Cardiac septum (tissue), 1 donor: ENCODE results near the gene GPLD1. TPM values are rescaled to one million over a fixed set of nuclear protein-coding genes. Genes with fewer than 3 reads are reported as not detected.

ENCODE experiments used
- DNase-seq: peaks from one replicate; pipeline ENCODE4 v3.0.0-alpha.2; 2020; ENCODE audit warnings: low spot score
- intact Hi-C: fragments of 100-400 bp; cut with DNase I; formaldehyde crosslinking; loops from one replicate; pipeline ENCODE4 v1.14.0; 2022
- total RNA-seq: library from RNA; stranded (reverse); fragmentation: NEBNext Ultra II Directional; extraction: Animal tissue kit (Norgen Biotek cat#: 25700); gene quantifications from one replicate; pipeline ENCODE4 v1.2.1, GENCODE V29; 2021
- donor health status: DM: no; HTN: no; CAD: no.

GPLD1 gene
- total RNA-seq, 1 donor from 2014 or later: 0.81 TPM

GRCh38 chr6:24460966-24461365 lies 28.4 kb downstream of the GPLD1 start:
- intact Hi-C loops: no loop called here
- DNase-seq: no peak

DNA sequence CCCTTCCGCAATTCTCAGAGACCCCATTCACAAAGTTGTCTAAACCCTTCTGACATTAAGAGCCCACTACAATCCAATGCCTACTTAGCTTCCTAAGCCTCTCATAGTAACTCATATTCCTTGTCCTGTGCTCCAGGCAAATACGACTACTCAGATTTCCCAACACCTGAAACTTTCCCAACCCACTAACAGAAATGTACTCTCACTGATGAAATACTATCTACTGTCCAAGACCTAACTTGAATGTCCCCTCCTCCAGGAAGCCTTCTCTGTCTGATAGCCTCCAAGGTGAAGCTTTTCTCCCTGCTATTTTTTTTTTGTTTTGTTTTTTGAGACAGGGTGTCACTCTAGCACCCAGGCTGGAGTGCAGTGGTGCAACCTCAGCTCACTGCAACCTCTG lies 30.4 kb downstream of the GPLD1 start:
- intact Hi-C loops: no loop called here
- no peak for DNase-seq

DNA sequence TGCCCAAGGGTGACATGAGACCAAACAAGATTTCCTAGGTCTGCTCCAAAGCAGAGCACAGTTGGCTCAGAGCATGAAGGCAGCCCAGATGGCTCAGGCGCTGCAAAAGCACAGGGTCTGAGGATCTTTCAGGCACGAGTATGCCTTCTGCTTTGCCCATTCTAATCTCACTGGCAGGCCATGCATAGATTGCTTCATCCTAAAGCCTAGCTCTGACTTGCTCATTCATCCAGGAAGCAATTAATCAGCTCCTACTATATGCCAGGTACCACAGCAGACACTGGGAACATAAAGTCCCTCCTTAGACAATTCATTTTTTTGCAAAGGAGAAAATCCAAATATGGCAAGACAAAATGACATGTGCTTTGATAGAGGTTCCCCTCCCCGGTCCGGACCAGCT lies 31.2 kb downstream of the GPLD1 start:
- intact Hi-C loops: no loop called here
- DNase-seq: no peak

DNA sequence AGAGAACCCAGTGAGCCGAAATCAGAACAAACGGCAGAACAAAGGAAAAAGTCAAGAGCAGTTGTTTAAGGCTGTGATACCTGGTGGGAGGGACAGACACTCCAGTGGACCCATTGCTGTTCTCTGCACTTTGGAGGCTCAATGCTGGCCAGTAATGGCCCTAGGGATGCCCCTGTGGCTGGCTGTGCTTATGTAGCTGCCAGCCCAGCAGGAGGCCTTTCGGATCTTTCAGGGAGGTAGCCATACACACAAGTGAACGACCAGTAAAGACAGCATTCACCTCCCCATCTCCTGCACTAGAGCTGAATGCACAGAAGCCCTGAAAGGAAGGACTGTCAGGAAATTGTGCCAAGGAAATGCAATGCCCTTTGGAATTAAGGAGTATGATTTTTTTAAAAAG lies 34.3 kb downstream of the GPLD1 start:
- no peak for DNase-seq
- intact Hi-C loops: no loop called here

GRCh38 chr6:24454452-24454851 lies 34.9 kb downstream of the GPLD1 start:
- intact Hi-C loops: no loop called here

GRCh38 chr6:24453921-24454320 lies 35.5 kb downstream of the GPLD1 start:
- intact Hi-C loops: no loop called here
- DNase-seq: no peak

More at GRCh38 chr6:24454452-24454851, 34.9 kb downstream of the GPLD1 start:
- DNase-seq: no peak

GRCh38 chr6:24451581-24452388 lies 37.6 kb downstream of the GPLD1 start:
- DNase-seq: no peak
- intact Hi-C loops: no loop called here

DNA sequence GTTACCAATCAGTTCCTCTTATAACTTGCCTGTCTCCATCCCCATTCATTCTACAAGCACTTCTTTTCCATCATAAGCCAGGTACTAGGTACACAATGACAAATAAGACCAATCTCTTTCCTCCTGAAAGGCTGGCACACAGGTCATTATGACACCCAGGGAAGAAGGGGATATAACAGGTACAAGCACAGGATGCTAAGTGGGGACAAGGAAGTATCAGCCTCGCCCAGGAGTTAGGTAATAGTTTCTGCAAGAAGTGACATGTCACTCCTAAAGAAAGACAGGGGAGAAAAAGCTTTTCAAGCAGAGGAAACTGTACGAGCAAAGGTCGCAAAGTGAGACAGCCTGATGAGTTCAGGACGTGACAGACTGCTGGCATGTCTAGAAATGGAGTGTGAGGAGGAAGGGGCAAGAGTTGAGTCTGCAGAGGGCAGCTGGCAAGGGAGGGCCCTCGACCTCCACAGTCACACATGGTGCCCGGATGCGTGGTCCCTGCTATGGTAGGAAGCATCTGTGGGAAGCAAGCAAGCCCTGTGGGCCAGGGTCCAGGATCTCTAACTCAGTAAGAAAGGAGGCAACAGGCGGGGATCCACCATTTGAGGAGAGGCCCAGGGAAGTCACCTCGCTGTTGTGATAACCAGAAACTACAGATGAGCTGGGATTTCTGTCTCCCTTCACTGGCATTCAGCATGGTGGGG lies 40.4 kb downstream of the GPLD1 start:
- intact Hi-C loops: no loop called here

GRCh38 chr6:24448396-24448795 lies 41.0 kb downstream of the GPLD1 start:
- intact Hi-C loops: no loop called here
- DNase-seq: no peak

More for the DNA sequence above, 40.4 kb downstream of the GPLD1 start:
- DNase-seq: no peak

- DNase-seq: no peak
- intact Hi-C loops: no loop called here
Observed at GRCh38 chr6:24446670-24447069, 42.7 kb downstream of the GPLD1 start.

- no peak for DNase-seq
- intact Hi-C loops: no loop called here
Observed at GRCh38 chr6:24445704-24446103, 43.7 kb downstream of the GPLD1 start.

- intact Hi-C loops: no loop called here
Observed at GRCh38 chr6:24444588-24444987, 44.8 kb downstream of the GPLD1 start.

GRCh38 chr6:24441599-24441904 lies 47.8 kb downstream of the GPLD1 start:
- no peak for DNase-seq
- intact Hi-C loops: no loop called here

More at GRCh38 chr6:24444588-24444987, 44.8 kb downstream of the GPLD1 start:
- DNase-seq: no peak

- intact Hi-C loops: no loop called here
Observed at GRCh38 chr6:24440897-24441598, 48.3 kb downstream of the GPLD1 start.

GRCh38 chr6:24439858-24440539 lies 49.4 kb downstream of the GPLD1 start:
- DNase-seq: no peak
- intact Hi-C loops: loop anchor here (10.0 kb wide), 1 partner anchor 255 kb away; no protein-coding TSS in a partner anchor

More at GRCh38 chr6:24440897-24441598, 48.3 kb downstream of the GPLD1 start:
- no peak for DNase-seq

GRCh38 chr6:24436979-24437378 lies 52.4 kb downstream of the GPLD1 start:
- no peak for DNase-seq
- intact Hi-C loops: loop anchor here (10.0 kb wide), 1 partner anchor 258 kb away; no protein-coding TSS in a partner anchor

- no peak for DNase-seq
- intact Hi-C loops: loop anchor here (5.0 to 10.0 kb wide), 2 partner anchors 90 to 262 kb away; no protein-coding TSS in a partner anchor
Observed at GRCh38 chr6:24432611-24433010, 56.8 kb downstream of the GPLD1 start.

- no peak for DNase-seq
- intact Hi-C loops: loop anchor here (5.0 to 10.0 kb wide), 2 partner anchors 91 to 264 kb away; no protein-coding TSS in a partner anchor
Observed at GRCh38 chr6:24431045-24431451, 58.3 kb downstream of the GPLD1 start.

- intact Hi-C loops: loop anchor here (5.0 to 10.0 kb wide), 2 partner anchors 92 to 265 kb away; no protein-coding TSS in a partner anchor
- DNase-seq: no peak
Observed at GRCh38 chr6:24430086-24430485, 59.3 kb downstream of the GPLD1 start.

DNA sequence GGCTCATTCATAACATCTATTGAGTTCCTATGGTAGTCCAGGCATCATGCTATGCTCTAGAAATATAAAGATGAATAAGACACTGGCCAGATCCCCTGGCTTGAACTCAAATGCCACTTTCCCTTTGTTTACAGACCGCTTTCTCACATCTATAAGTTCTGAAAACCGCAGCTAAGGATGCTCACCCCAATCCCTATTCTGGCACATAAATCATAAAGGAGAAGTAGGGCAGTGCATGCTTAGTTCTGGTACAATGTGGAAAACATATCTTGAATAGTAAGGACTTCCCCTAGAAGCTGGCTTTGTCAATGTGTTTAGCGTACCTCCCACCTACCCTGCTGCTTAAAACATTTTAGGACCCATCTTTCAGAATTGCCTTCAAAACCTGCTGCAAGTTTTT lies 60.2 kb downstream of the GPLD1 start:
- intact Hi-C loops: no loop called here

More for the DNA sequence above, 60.2 kb downstream of the GPLD1 start:
- DNase-seq: no peak
